ENCODE measurements around the gene SENP1.

DNA sequence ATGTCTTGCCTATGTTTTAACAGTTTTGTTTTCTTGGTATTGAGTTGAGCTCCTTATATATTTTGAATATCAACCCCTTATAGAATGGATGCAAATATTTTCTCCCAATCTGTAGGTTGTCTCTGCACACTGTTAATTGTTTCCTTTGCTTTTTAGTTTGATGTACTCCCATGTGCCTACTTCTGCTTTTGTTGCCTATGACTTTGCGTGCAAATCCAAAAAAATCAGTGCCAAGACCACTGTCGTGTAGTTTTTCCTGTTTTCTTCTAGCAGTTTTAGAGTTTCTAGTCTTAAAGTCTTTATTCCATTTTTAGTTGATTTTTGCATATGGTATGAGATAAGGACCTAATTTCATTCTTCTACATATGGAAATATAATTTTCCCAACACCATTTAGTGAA is 28.8 kb downstream of the SENP1 start:
- TF ChIP-seq, protein P1, sequence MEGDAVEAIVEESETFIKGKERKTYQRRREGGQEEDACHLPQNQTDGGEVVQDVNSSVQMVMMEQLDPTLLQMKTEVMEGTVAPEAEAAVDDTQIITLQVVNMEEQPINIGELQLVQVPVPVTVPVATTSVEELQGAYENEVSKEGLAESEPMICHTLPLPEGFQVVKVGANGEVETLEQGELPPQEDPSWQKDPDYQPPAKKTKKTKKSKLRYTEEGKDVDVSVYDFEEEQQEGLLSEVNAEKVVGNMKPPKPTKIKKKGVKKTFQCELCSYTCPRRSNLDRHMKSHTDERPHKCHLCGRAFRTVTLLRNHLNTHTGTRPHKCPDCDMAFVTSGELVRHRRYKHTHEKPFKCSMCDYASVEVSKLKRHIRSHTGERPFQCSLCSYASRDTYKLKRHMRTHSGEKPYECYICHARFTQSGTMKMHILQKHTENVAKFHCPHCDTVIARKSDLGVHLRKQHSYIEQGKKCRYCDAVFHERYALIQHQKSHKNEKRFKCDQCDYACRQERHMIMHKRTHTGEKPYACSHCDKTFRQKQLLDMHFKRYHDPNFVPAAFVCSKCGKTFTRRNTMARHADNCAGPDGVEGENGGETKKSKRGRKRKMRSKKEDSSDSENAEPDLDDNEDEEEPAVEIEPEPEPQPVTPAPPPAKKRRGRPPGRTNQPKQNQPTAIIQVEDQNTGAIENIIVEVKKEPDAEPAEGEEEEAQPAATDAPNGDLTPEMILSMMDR (IDR thresholded peaks at IDR 0.05) = no peak
- TF ChIP-seq POLR2A (IDR thresholded peaks at IDR 0.05) = no peak
